K562 treated with DMSO at 1 percent for 12 hours (cell line): ENCODE measurements around the gene NSUN4. TPM values are rescaled to one million over a fixed set of nuclear protein-coding genes. Genes with fewer than 3 reads are reported as not detected.

Source experiments
- total RNA-seq: library from RNA; unstranded; fragments of 300-600 nt; gene quantifications from 2 replicates; pipeline ENCODE4 v1.2.3, GENCODE V29; 2022; ENCODE audit not compliant: insufficient read depth

NSUN4 gene
- 27.2 and 52.3 TPM in 2 replicates for total RNA-seq

DNA sequence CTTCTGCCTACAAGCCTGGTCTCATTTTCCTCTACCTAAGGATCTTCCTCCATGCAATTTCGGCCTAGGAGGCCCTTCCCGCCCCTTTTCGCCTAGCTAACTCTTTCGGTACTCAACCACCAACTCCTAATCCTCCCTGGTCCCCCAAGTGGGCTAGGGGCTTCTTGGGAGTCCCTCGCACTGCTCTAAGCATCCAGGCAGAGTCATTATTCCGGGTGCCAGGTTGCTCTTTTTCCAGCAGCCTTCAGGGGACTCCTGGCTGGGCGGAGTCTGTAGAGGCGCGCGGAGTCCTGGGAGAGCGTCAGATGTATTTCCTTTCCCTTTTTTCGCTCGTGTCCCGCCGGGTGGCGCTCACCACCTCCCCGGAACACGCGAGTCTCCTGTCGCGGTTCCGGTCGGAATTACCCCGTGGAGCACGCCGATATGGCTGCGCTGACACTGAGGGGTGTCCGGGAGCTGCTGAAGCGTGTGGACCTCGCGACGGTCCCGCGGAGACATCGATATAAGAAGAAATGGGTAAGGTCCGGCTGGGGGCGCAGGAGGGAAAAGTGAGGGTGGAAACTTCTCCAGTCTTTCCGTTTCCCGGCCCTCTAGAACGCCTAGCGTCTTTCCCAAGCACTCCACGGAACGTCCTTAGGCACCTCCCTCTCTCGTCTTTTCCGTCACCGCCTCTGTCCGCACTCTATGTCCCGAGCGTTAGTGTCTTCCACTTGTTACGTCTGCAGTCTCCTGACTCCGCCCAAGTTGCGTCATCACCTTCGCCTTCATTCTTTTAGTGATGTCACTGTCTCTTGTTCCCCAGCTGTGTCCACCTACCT is at the start of gene NSUN4:
Gene NSUN4, plus strand, starts transcription at position 404 of the 818 bp plus-strand sequence. Its CDS starts 20 bp downstream, at position 424.

DNA sequence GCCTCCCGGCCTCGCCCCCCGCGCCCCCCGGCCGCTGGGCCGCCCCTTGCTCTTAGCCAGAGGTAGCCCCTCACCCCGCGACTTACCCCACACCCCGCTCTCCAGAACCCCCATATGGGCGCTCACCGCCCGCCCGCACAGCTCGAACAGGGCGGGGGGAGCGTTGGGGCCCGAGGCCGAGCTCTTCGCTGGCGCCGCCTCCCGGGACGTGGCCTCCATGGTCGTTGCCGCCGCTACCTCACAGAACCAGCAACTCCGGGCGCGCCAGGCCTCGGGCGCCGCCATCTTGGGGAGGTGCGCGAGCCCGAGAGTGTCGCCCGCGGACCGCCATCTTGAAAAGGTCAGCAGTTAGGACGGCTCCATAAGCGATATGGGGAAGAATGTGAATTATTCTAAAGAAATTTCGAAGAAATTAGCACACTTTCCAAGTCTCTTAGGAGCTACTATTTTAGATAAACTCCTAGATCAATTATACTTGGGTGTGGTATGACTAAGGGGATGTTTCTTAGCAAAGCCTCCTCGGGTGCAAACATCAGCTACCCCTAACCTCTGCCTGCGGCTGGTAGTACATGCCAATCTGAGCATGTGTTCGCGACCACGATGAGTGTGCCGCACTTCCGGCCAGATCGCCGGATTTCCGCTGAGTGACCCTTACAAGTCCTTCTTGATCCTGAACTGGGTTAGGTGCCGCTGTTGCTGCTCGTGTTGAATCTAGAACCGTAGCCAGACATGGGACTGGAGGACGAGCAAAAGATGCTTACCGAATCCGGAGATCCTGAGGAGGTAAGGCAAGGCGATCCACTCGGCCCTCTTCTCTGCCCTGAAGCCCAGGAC is 37.4 kb upstream of the NSUN4 start, which contains the start of the genes LRRC41 and UQCRH:
Gene LRRC41, minus strand, starts transcription at position 579 of the 834 bp plus-strand sequence. Its CDS starts 294 bp downstream, at position 285.
Gene UQCRH, plus strand, starts transcription at position 661 of the 834 bp plus-strand sequence. Its CDS starts 69 bp downstream, at position 730.

GRCh38 chr1:46394108-46394871 is 53.7 kb downstream of the NSUN4 start, which contains the start of gene FAAH:
TSS of gene FAAH (plus strand) at chr1:46394317. CDS start at chr1:46394349, 32 bp downstream.

Other genes starting within 250 kb of the NSUN4 start
- 2.4 and 7.1 TPM in 2 replicates for gene PIK3R3, start 208.2 kb upstream of the NSUN4 start, total RNA-seq
- gene TSPAN1, start 165.7 kb upstream of the NSUN4 start, total RNA-seq, result not detected in 2 replicates
- not detected in 2 replicates for gene P3R3URF, start 164.3 kb upstream of the NSUN4 start, total RNA-seq
- gene POMGNT1, start 142.4 kb upstream of the NSUN4 start, total RNA-seq, result 23.8 and 33.6 TPM in 2 replicates
- gene LURAP1, start 137.5 kb upstream of the NSUN4 start, total RNA-seq, result 0.47 and 1.3 TPM in 2 replicates
- 46.1 and 64.3 TPM in 2 replicates for gene RAD54L, start 93.0 kb upstream of the NSUN4 start, total RNA-seq
- 44.7 and 72.1 TPM in 2 replicates for gene LRRC41, start 37.2 kb upstream of the NSUN4 start, total RNA-seq
- gene UQCRH, start 37.1 kb upstream of the NSUN4 start, total RNA-seq, result 1,336 and 1,668 TPM in 2 replicates
- gene FAAH, start 53.5 kb downstream of the NSUN4 start, total RNA-seq, result 1.6 and 1.9 TPM in 2 replicates
- 3.5 and 8.0 TPM in 2 replicates for gene DMBX1, start 149.0 kb downstream of the NSUN4 start, total RNA-seq
- gene KNCN, start 210.8 kb downstream of the NSUN4 start, total RNA-seq, result not detected in 2 replicates